NCI-H774 (cell line): Measurements from ENCODE around the gene SMIM27.
"Not testable (repeated sequence)": the region's sequence is repeated elsewhere in the genome, so short reads cannot be mapped to it uniquely, and the experiment has no call there.

Source experiments
- DNase-seq: peaks from one replicate; lab custom pipeline; 2025; lab: John Stamatoyannopoulos, UW

The SMIM27 gene, protein sequence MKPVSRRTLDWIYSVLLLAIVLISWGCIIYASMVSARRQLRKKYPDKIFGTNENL

DNA sequence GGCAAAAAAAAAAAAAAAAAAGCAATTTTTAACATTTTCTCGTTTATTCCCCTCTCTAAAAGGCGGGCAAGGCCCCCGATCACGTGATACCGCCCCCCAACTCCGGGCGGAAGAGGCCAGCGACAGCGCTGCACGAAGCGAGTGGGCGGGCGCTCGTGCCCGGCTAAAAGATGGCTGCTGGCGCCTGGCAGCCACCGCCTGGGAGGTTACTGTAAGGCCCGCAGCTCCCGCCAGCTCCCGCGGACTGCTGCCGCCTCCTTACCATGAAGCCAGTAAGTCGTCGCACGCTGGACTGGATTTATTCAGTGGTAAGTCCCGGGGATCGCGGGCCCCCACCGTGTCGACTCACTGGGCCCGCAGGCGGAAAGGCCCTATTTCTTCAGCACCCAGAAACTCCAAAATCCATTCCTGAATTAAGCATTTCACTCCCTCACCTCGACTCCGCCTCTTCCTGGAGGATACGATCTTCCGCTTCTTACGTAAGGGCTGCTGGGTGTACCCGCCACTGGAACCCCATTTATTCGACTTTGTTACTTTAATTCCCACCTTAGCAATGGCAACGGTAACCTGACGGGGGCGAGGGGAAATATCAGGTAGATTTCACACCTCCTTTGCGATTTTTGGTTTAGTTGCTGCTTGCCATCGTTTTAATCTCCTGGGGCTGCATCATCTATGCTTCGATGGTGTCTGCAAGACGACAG, at the start of gene SMIM27, which contains the start of gene TOPORS:
Gene SMIM27 (plus strand): TSS at position 156 of the 701 bp plus-strand sequence. CDS start 108 bp downstream, at position 264.
Gene TOPORS (minus strand): TSS at position 415 of the 701 bp plus-strand sequence. CDS start 150 bp downstream, at position 265.
- peak; percentile 85 for DNase-seq

DNA sequence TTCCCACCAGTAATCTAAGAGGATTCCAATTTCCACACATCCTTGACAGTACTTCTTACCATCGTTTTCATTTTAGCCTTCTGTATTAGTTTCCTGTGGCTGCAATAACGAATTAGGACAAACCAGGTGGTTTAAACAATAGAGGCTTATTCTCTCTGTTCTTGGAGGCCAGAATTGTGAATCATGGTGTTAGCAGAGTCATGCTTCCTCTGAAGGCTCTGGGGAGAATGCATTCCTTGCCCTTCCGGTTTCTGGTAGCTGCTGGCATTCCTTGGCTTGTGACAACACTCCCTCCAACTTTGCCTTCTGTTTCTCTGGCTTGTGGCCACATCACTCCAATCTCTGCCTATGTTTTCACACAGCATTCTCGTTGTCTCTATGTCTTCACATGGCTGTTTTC, 49.7 kb upstream of the SMIM27 start:
- no peak for DNase-seq

DNA sequence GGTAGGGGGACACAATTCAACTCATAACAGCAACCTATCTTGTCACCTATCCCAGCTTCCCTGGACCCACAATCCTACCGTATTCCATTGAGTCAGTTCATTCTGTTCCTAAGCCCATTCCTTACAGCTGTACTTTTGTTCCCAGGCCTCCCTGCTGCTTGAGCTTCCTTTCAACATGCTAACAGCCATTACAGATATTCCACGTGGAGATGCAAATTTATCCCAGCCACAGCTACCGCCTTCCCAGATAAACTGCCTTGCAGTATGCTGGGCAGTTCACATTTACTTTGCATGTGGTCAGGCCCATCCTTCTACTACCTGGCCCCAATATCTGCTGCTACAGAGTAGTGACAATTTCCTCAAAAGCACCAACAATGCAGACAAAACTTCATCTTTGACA, 49.1 kb upstream of the SMIM27 start:
- DNase-seq = no peak

DNA sequence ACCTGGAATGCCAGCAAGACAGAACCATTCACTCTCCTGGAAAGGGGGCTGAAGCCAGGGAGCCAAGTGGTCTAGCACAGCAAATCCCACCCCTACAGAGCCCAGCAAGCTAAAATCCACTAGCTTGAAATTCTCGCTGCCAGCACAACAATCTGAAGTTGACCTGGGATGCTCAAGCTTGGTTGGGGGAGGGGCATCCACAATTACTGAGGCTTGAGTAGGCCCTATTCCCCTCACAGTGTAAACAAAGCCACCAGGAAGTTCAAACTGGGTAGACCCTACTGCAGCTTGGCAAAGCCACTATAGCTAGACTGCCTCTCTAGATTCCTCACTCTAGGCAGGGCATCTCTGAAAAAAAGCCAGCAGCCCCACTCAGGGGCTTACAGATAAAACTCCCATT, 43.4 kb upstream of the SMIM27 start:
- no peak for DNase-seq

DNA sequence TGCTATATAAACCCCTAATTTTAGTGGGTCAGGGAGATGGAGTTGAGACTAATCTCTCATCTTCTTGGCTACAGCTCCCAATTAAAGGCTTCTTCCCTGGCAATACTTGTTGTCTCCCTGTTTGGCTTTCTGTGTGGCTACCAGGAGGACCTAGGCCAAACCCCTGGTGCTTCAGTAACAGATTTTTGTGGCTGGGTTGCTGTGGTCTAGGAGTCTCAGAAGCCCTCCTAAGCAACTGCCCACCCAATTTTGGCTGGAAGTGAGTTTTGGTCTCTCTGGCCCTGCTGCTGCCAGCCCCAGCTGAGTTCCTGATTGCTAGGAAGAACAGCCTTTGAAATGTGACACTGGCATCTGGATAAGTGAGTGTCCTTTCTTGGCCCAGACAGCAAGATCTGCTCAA, 35.9 kb upstream of the SMIM27 start:
- DNase-seq = no peak

DNA sequence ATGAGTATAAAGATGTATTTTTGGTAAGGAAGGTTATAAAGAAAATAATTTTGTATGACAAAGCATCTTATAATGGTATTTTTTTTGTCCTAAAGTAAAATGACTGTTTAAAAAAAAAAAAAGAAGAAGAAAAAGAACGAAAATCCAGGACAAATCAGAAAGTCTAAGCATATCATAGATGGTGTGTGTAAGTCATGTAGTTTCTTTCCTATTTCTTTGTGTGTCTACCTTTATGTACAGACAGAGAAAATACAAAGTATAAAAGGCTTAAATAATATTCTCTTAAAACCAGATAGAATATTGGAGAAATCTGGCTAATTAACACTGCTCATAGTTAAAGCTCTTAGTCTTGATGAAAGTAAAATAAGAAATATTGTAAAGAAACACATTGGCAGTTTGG, 33.9 kb upstream of the SMIM27 start:
- no peak for DNase-seq

DNA sequence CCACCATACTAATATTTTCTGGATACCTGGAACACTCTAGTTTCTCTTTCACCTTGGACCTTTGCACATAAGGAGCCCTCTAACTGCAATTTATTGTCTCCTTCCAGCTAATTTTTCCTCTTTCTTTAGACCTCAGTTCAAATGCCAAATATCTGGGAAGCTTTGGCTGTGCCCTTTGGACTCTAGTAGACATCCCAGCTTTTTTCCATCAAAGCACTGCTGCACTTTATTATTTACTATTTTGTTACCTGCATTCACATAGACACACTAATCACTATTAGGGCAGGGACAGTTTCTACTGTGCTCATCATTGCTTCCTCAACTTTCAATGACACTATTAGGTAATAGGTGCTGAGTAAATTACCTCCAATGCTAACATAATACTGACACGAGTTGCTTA, 28.2 kb upstream of the SMIM27 start:
- no peak for DNase-seq

DNA sequence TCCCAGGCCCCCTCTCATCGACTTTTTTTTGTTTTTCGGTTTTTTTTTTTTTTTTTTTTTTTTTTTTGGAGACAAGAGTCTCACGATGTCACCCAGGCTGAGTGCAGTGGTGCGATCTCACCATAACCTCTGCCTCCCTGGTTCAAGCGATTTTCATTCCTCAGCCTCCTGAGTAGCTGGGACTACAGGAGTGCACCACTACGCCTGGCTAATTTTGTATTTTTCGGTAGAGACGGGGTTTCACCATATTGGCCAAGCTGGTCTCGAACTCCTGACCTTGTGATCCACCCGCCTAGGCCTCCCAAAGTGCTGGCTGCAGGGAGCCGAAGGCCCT, 27.6 kb upstream of the SMIM27 start:
- not testable (repeated sequence) for DNase-seq

DNA sequence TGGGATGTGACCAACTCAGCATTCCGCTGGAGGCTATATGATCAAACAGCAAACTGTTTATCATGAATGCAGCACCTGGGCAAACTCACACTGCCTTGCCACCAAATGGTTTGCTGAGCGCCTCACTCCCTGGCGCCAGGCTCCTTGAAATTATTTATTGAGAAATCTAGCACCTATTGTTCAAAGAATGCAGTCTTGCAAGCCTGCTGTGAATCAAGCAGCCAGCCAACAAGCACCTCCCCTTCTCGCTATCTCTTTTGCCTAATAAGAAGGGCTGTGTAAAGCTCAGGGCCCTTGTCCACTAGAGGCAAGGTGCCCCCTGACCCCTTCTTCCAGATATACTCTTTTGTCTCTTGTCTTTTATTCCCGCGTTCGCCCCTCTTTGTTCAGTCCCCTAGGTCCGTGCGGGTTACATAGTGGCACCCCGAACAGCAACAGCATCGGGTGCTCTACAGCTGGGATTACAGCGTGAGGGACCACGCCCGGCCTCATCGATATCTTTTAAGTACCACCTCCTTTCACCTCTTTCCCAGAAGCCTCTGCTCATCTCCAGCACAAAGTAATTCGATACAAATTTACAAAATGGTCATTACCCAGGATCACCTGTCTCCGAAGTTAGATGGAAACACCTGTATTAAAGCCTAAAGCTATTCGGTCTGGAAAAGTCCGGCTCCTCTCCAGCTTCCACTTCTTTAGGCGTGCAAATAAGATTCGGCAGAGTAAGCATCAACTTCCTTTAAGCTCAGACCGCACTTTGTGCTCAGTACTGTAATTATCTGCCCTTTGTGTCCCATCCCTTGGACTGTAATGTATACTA, 27.0 kb upstream of the SMIM27 start:
- peak; percentile 23 for DNase-seq

DNA sequence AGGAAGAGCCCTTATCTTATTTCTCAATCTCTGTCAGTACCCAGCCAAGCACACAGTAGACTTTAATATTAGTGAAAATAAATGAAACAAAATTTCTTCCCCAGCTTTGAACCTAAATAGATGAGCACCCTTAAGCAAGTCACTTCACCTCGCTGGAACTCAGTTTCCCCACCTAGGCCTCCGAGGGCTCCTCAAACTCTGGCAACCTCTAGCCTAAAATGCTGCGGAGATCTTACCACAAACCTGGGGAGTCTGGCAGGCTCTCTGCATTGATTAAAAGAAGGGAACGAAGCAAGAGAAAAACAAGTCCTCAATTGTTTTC, 26.5 kb upstream of the SMIM27 start:
- DNase-seq = no peak

DNA sequence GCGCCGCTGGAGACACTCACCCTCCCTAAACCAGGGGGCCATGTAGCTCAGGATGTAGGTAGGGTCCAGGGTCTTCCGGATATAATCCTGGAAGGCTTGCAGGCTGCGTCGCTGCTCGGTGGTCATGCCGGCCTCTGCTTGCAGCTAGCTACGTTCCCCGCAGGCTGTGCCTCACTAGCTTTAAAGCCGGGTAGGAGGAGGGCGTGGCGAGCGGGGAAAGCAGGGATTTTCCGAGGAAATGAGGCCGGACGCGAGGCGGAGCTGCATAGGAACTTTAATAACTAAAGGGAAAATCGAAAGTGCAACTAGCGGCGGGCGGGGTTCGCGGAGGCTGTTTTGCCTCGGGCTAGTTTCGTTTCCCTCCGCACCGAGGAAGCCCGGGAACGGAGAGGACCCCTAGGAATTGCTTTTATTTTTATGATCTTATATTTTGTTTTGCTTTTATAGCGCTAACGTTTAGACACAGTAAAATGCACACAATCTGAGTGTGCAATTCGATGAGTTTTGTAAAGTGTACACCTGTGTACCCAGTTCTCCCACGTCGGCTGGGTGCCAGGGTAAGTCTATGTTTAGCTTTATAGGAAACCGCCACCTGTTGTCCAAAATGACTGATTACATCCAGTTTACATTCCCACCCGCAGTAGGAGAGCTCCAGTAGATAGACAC, 26.0 kb upstream of the SMIM27 start, which contains the start of gene RIGI:
Gene RIGI (minus strand): TSS at position 156 of the 666 bp plus-strand sequence. CDS start 30 bp downstream, at position 126.
- DNase-seq = peak; percentile 87

DNA sequence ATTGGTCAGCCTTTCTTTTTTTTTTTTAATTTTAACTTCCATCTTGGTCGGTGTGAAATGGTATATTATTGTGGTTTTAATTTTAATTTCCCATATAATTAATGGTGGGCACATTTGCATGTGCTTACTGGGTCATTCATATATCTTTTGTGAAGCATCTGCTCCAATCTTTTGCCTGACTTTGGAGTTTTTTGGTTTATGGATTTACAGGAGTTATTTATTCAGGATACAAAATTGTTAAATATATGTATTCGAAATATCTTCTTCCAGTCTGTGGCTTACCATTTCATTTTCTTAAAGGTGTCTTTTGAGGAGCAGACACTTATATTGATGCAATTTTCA, 25.4 kb upstream of the SMIM27 start:
- DNase-seq = no peak

DNA sequence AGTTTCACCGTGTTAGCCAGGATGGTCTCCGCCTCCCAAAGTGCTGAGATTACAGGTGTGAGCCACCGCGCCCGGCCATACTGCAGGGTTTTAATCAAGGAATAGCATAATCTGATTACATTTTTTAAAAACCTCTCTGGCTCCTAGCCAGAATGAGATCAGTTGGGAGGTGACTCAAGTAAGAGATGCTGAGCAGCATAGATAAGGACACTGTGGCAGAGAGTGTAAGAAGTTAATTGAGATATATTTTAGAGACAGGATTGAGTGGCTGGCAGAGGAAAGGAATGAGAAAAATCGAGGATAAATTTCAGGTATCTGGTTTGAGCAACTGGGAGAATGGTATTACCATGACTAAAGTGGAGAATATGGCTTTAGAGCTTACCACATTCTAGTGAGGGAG, 18.8 kb upstream of the SMIM27 start:
- no peak for DNase-seq

DNA sequence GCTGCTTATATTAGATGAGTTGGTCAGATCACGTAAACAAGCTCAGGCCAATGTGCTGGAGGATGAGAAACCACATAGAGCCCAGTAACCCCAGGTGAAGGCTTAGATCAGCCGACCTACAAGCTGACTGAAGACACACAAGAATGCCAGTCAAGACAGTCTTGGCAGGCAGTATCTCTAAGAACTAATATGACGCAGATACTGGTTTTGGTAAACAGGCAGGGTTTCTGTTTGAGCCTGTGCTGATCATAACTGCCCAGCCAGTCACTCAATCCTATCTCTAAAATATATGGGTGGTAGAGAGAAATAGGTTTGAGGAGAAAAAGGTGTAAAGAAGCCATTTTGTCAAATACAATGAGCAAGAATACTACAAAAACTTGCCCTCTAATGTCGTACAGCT, 18.3 kb upstream of the SMIM27 start:
- no peak for DNase-seq

DNA sequence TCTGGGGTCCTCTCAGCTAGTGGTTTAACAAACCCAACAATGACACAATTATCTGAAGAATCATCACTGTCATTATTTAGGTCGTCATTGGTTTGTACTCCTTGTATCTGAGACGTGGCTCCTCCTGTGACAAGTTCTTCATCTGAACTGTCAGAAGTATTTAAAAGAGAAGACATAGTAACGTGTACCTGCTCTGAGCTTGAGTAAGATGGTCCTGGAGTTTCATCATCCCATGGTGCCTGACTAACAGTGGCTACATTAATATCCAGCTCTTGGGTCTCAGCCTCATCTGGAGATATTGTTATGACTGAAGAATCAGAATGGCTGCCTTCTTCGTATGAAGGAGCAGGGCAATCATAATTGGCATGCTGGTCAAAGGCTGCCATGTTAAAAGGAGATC, 9.1 kb upstream of the SMIM27 start:
- DNase-seq = no peak

DNA sequence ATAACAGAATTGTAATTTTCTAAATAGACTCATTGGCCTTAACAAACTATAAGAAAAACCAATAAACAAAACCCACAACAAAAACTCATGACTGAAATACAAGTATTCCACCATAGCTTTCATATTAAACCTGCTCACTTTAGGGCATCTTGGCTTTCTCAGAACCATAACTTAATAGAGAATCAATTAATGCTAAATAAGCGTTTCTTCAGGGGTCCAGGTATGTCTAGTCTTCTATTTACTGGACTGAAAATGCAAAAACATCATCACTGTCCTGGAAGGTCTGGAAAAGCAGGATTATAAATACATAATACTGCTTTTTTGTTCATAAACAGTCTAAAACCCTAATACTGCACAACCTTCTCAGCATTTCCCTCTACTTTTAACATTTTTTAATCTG, 6.2 kb upstream of the SMIM27 start:
- DNase-seq = no peak

DNA sequence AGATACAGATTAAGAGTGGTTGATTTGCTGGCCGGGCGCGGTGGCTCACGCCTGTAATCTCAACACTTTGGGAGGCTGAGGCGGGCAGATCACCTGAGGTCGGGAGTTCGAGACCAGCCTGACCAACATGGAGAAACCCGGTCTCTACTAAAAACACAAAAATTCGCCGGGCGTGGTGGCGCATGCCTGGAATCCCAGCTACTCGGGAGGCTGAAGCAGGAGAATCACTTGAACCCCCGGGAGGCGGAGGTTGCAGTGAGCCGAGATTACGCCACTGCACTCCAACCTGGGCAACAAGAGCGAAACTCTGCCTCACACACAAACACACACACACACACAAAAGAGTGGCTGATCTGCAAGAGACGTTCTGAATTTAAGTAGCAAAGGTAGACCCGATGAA, 3.9 kb upstream of the SMIM27 start:
- DNase-seq = not testable (repeated sequence)

DNA sequence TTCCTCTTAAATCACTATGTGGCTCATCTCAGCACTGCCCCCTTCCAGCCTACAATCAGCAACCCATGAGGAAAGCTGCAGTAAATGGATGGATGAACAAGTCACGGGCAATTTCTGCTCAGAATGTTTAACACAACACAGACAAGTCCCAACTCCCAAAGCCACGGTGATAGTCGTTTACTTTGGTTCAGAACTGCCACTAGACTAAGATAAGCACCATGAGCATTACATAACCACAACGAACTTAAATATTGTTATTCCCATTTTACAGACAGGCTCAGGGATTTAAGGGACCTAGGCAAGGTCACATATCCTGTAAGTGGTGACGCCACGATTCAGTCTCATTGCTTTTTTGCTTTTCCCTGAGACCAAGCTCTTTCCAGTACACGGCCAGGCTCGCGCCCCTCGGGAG, 2.0 kb upstream of the SMIM27 start:
- DNase-seq = no peak

DNA sequence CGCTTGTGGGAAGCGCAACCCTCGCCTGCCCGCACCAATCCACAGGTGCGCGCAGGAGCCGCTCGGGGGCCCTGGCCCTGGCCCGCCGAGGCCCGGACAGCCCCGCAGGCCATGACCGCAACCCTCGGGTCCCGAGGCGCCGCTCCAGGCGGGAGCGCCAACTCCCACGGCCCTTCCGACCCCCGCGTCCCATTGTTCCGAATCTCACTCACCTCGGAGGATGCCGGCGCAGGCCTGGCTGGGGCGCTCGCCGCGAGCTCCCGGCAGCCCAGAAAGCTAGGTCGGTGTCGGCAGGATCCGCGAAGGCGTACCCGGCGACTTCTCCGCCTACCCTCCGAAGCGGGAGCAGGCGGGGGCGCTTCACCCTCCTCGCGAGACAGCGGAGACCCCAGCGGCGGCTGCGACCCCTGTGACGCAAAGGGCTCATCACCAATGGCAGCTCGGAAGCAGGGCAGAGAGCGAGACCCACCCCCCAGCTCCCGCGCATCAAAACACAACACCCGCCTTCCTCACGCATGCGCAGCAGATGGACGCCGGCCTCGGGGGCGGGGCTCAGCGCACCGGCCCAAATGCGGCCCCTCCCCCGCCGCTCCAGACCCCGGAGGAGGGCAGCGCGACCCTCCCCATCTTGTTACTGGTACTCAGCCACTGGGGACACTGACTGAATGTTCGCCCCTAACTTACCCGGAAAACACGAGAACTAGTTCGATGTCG, 1.4 kb upstream of the SMIM27 start:
- peak; percentile 86 for DNase-seq

DNA sequence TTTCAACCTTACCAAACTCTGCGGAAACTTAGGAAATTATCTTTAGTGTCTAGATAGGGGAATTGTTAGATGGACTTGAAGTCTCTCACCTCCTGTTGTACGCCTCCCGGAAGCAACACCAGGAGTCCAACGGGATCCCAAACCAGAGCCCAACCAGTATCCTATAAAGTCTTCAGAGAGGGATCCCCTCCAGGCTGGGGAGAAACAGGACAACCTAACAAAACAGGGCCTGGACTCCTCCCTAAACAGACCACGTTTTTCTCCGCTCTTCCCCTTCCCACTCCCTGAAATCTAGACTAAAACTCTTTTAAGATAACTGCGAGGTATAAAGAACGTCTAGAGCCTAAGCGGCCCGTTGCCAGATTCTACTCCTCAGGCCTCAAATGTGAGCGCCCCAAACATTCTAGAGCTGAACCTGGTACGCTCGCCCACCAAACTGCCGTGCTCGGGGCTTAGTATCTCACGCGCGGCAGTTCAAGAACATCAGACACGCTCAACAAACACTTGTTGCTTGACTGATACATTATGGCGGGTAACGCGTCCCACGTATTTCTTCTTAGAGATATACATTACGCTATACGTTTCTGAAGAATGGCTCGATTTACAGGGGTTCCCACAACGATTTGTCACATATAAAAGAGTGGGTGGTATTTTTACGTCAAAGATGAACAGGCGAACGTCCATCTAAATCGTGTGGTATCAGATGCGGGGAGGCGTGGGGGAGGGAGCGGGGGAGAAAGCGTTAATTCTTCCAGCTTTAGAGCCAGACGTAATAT, 663 bp upstream of the SMIM27 start:
- DNase-seq = peak; percentile 42

DNA sequence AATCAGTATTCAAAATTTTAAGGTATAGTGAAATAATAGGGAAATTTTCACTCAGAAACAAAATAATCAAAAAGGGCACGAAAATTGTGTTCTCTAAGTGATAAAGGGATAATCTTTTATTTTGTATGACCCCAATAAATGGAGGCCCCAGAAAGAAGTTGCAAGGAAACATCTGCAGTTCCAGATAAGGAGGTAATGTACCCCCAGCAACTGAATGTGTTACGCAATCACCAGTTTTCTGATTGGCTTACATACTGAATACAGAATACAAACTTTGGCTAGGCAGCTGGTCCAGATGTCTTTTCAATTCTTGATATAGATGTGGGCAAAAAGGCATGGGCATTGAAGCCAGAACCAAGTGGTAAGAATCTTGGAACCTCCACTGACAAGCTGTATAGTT, 2.0 kb downstream of the SMIM27 start:
- DNase-seq = no peak

DNA sequence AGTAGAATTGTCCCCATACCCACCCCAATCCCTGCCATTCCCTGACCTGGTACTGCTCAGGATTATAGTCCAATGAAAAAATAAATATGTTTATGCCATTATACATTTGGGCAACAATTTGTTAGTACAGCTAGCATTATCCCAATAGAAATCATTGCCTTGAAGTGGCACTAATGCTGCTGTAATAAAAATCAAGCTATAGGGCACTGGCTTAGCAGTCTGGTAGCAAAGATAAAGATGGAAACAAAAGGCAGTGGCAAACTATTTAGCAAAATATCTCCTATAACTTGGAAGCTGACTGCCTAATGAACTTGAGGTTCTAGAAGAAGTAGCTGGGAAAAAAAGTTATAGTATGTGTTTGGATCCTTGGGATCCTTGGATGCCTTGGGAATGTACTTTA, 2.5 kb downstream of the SMIM27 start:
- no peak for DNase-seq
